ENCODE results near the gene NELL2. TPM values are rescaled to one million over a fixed set of nuclear protein-coding genes. Genes with fewer than 3 reads are reported as not detected.

The NELL2 gene
- total RNA-seq, 1 experiment from 2014 or later, result 1.1 TPM

DNA sequence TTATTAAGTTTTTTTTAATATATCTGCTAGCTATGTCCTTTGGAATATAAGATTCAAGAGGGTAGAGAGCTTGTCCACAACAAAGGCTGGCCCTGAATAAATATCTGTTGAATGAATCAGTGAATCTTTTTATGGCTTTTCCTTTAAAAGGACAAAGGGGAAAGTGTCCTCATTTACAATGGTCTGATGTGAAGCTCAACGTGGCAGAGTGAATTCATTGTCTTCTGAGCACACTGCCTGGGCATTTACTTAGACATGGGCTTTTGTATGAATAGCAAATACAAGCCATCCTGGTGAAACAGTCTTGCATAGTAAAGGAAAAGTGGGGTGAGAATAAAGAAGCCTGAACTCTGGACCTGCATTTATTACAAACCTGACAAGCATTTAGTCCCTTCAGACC lies 201.2 kb downstream of the NELL2 start:
- H3K9ac ChIP-seq (ENCODE audit: low read length), result no peak overlapping the region
- H3K9me3 ChIP-seq (ENCODE audit: control insufficient read depth in 1 of 2, insufficient read depth in 1 of 2, low read depth in 1 of 2, low read length in 2 of 2), result no peaks in the 10 kb centered on the region
- H3K27me3 ChIP-seq (ENCODE audit: insufficient read depth, low read length), result peaks cover 14% of the 10 kb centered on the region; the same call in 1 of the 2 replicates
- ATAC-seq (no peak), DNase-seq (ENCODE audit: low read depth, low spot score) (no peak)
- H3K27ac ChIP-seq (ENCODE audit: low read depth, low read length), result no peak overlapping the region
- TF ChIP-seq RAD21 (IDR thresholded peaks at IDR 0.05; ENCODE audit: low read depth) (no peak), ZFX (IDR thresholded peaks at IDR 0.05) (no peak), SP1 (IDR thresholded peaks at IDR 0.05; ENCODE audit: low read depth) (no peak), ZNF274 (IDR thresholded peaks at IDR 0.05; ENCODE audit: low read depth, low read length) (no peak), YY1 (IDR thresholded peaks at IDR 0.05; ENCODE audit: extremely low read depth, insufficient replicate concordance, low read depth, low read length) (no peak), EZH2 (IDR thresholded peaks at IDR 0.05) (no peak), POLR2A (IDR thresholded peaks at IDR 0.05; ENCODE audit: borderline replicate concordance, extremely low read depth, insufficient read depth, insufficient read length) (no peak), JUND (IDR thresholded peaks at IDR 0.05) (no peak), TCF7L2 (IDR thresholded peaks at IDR 0.05; ENCODE audit: borderline replicate concordance, extremely low read depth, insufficient read depth, insufficient read length) (no peak), CBX3 (IDR thresholded peaks at IDR 0.05; ENCODE audit: low read depth) (no peak)
- TF ChIP-seq, protein P1, sequence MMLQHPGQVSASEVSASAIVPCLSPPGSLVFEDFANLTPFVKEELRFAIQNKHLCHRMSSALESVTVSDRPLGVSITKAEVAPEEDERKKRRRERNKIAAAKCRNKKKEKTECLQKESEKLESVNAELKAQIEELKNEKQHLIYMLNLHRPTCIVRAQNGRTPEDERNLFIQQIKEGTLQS (IDR thresholded peaks at IDR 0.05), result no peak
- TF ChIP-seq, protein P2, sequence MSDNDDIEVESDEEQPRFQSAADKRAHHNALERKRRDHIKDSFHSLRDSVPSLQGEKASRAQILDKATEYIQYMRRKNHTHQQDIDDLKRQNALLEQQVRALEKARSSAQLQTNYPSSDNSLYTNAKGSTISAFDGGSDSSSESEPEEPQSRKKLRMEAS (IDR thresholded peaks at IDR 0.05), result no peak
- H3K4me2 ChIP-seq (ENCODE audit: low read length), result no peak overlapping the region
- H3K4me3 ChIP-seq (replicated peaks in 1 of 2; ENCODE audit: low read depth in 1 of 2, low read length in 2 of 2), result no peak overlapping the region
- ChIA-PET POLR2A (no interaction called here), RAD21 (ENCODE audit: low non-redundant PET in 1 of 2, low total read pairs in 2 of 2, uncharacterized antibody in 2 of 2, unreplicated experiment in 2 of 2) (no interaction called here), CTCF (no interaction called here)
- no peaks in the 10 kb centered on the region for H3K9me2 ChIP-seq (ENCODE audit: insufficient read depth)
- H3K79me2 ChIP-seq (ENCODE audit: insufficient read depth, low read length), result no peaks in the 10 kb centered on the region
- H3K36me3 ChIP-seq (ENCODE audit: control insufficient read depth in 1 of 2, insufficient read depth in 2 of 2, low read length in 2 of 2), result no peaks in the 10 kb centered on the region
- H2AFZ ChIP-seq (ENCODE audit: low read depth, low read length, poor library complexity, severe bottlenecking), result no peak overlapping the region
- no peaks in the 10 kb centered on the region for H4K20me1 ChIP-seq (ENCODE audit: insufficient read depth)
- H3K4me1 ChIP-seq (ENCODE audit: control insufficient read depth in 1 of 2, insufficient read depth in 2 of 2, low read length in 2 of 2), result no peaks in the 10 kb centered on the region
- BruUV-seq (replicated peaks), result no TSS peak
- intact Hi-C loops (cut with micrococcal nuclease), result no loop called here

DNA sequence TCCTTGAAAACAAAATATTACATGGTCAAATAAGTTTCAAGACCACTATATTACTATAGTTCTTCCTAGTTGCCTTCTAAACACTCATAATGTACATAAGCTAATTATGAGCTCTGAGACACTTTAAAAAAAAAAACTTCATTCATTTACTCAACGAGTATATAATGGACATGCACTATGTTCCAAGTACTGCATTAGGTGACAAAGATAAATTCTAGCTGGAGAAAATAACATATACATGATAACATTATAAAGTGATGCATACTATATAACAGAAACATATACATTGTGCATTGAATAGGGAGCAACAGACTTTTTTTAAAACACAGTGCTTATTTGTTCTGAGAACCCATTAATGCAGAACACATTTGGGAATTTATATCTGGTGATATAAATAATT lies 202.3 kb downstream of the NELL2 start:
- Histone ChIP-seq H3K9me2 (ENCODE audit: insufficient read depth) (no peaks in the 10 kb centered on the region), H3K9me3 (ENCODE audit: control insufficient read depth in 1 of 2, insufficient read depth in 1 of 2, low read depth in 1 of 2, low read length in 2 of 2) (no peaks in the 10 kb centered on the region), H4K20me1 (ENCODE audit: insufficient read depth) (no peaks in the 10 kb centered on the region), H3K9ac (ENCODE audit: low read length) (no peak overlapping the region), H3K4me3 (replicated peaks in 1 of 2; ENCODE audit: low read depth in 1 of 2, low read length in 2 of 2) (no peak overlapping the region), H3K27me3 (ENCODE audit: insufficient read depth, low read length) (peaks cover 4% of the 10 kb centered on the region; the same call in 1 of the 2 replicates), H3K4me2 (ENCODE audit: low read length) (no peak overlapping the region), H3K79me2 (ENCODE audit: insufficient read depth, low read length) (no peaks in the 10 kb centered on the region), H2AFZ (ENCODE audit: low read depth, low read length, poor library complexity, severe bottlenecking) (no peak overlapping the region), H3K4me1 (ENCODE audit: control insufficient read depth in 1 of 2, insufficient read depth in 2 of 2, low read length in 2 of 2) (no peaks in the 10 kb centered on the region), H3K36me3 (ENCODE audit: control insufficient read depth in 1 of 2, insufficient read depth in 2 of 2, low read length in 2 of 2) (no peaks in the 10 kb centered on the region), H3K27ac (ENCODE audit: low read depth, low read length) (no peak overlapping the region)
- RAD21 ChIA-PET (ENCODE audit: low non-redundant PET in 1 of 2, low total read pairs in 2 of 2, uncharacterized antibody in 2 of 2, unreplicated experiment in 2 of 2), result no interaction called here
- DNase-seq (ENCODE audit: low read depth, low spot score) (no peak), ATAC-seq (no peak)
- POLR2A ChIA-PET, result no interaction called here
- intact Hi-C loops (cut with micrococcal nuclease), result no loop called here
- no TSS peak for BruUV-seq (replicated peaks)
- CTCF ChIA-PET, result no interaction called here
- no peak for TF ChIP-seq TCF7L2 (IDR thresholded peaks at IDR 0.05; ENCODE audit: borderline replicate concordance, extremely low read depth, insufficient read depth, insufficient read length)
- TF ChIP-seq EZH2 (IDR thresholded peaks at IDR 0.05), result no peak
- no peak for TF ChIP-seq JUND (IDR thresholded peaks at IDR 0.05)
- TF ChIP-seq, protein P1 (IDR thresholded peaks at IDR 0.05), result no peak
- no peak for TF ChIP-seq SP1 (IDR thresholded peaks at IDR 0.05; ENCODE audit: low read depth)
- TF ChIP-seq CEBPB (IDR thresholded peaks at IDR 0.05; ENCODE audit: low read depth), result no peak
- no peak for TF ChIP-seq POLR2A (IDR thresholded peaks at IDR 0.05; ENCODE audit: borderline replicate concordance, extremely low read depth, insufficient read depth, insufficient read length)
- no peak for TF ChIP-seq RAD21 (IDR thresholded peaks at IDR 0.05; ENCODE audit: low read depth)
- TF ChIP-seq EZH2phosphoT487 (IDR thresholded peaks at IDR 0.05; ENCODE audit: borderline replicate concordance), result no peak
- TF ChIP-seq, protein P3, sequence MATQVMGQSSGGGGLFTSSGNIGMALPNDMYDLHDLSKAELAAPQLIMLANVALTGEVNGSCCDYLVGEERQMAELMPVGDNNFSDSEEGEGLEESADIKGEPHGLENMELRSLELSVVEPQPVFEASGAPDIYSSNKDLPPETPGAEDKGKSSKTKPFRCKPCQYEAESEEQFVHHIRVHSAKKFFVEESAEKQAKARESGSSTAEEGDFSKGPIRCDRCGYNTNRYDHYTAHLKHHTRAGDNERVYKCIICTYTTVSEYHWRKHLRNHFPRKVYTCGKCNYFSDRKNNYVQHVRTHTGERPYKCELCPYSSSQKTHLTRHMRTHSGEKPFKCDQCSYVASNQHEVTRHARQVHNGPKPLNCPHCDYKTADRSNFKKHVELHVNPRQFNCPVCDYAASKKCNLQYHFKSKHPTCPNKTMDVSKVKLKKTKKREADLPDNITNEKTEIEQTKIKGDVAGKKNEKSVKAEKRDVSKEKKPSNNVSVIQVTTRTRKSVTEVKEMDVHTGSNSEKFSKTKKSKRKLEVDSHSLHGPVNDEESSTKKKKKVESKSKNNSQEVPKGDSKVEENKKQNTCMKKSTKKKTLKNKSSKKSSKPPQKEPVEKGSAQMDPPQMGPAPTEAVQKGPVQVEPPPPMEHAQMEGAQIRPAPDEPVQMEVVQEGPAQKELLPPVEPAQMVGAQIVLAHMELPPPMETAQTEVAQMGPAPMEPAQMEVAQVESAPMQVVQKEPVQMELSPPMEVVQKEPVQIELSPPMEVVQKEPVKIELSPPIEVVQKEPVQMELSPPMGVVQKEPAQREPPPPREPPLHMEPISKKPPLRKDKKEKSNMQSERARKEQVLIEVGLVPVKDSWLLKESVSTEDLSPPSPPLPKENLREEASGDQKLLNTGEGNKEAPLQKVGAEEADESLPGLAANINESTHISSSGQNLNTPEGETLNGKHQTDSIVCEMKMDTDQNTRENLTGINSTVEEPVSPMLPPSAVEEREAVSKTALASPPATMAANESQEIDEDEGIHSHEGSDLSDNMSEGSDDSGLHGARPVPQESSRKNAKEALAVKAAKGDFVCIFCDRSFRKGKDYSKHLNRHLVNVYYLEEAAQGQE (IDR thresholded peaks at IDR 0.05; ENCODE audit: low read depth), result no peak
- no peak for TF ChIP-seq SIN3A (IDR thresholded peaks at IDR 0.05; ENCODE audit: low read depth)
- no peak for TF ChIP-seq SRF (IDR thresholded peaks at IDR 0.05; ENCODE audit: low read depth)

Measured in HCT116 (cell line).